ENCODE results near the gene TBXT.

- TF ChIP-seq CTCF (IDR thresholded peaks at IDR 0.05) (no peak), EP300 (IDR thresholded peaks at IDR 0.05) (no peak), POLR2A (IDR thresholded peaks at IDR 0.05) (no peak)
Measured at GRCh38 chr6:166194914-166195859, 27.5 kb upstream of the TBXT start.
